OCI-LY7 (cell line): ENCODE results near the gene SERHL2. TPM values are rescaled to one million over a fixed set of nuclear protein-coding genes. Genes with fewer than 3 reads are reported as not detected.

Source experiments
- BruUV-seq: library from RNA; stranded (reverse); fragments of 400-500 nt; replicated peaks from 2 replicates; lab custom pipeline; 2021; lab: Mats Ljungman, UMichigan
- CTCF ChIA-PET: fragments of 300-600 bp; sonication (Branson Sonifier 250); formaldehyde crosslinking; loops from one replicate; lab custom pipeline; 2022; ENCODE audit warnings: antibody characterized with exemption; ENCODE audit not compliant: unreplicated experiment; lab: Charles Lee
- POLR2A ChIA-PET: fragments of 300-600 bp; sonication (Branson Sonifier 250); formaldehyde crosslinking; loops from one replicate; lab custom pipeline; 2022; ENCODE audit warnings: antibody characterized with exemption; lab: Charles Lee
- DNase-seq: peaks from one replicate; pipeline ENCODE4 v3.0.0-alpha.2; 2015; ENCODE audit warnings: low spot score
- H2AFZ ChIP-seq: fragments of 200-600 bp; sonication (generic), shearing (Covaris generic); 2 replicates; pipeline ENCODE4 v1.6.1; 2014; ENCODE audit warnings: mild to moderate bottlenecking, antibody characterized with exemption, low read length, moderate library complexity
- H3K27ac ChIP-seq: fragments of 200-600 bp; sonication (generic); 2 replicates; pipeline ENCODE4 v1.5.1; 2014; ENCODE audit warnings: mixed run types, low read depth, mild to moderate bottlenecking, moderate library complexity, low read length, inconsistent platforms; ENCODE audit not compliant: poor library complexity, severe bottlenecking
- H3K36me3 ChIP-seq: fragments of 200-600 bp; sonication (generic); 2 replicates; pipeline ENCODE4 v1.6.1; 2014; ENCODE audit warnings: mild to moderate bottlenecking, antibody characterized with exemption, low read length, moderate library complexity, mixed read lengths; ENCODE audit not compliant: insufficient read depth
- H3K4me1 ChIP-seq: fragments of 200-600 bp; sonication (generic); 2 replicates; pipeline ENCODE4 v1.5.1; 2014; ENCODE audit warnings: mild to moderate bottlenecking, low read length; ENCODE audit not compliant: insufficient read depth, poor library complexity, severe bottlenecking
- H3K4me2 ChIP-seq: fragments of 200-600 bp; sonication (generic); 2 replicates; pipeline ENCODE4 v1.6.1; 2014; ENCODE audit warnings: mild to moderate bottlenecking, low read length
- H3K4me3 ChIP-seq: fragments of 200-600 bp; sonication (generic); 2 replicates; pipeline ENCODE4 v1.5.1; 2014; ENCODE audit warnings: mild to moderate bottlenecking, low read depth, low read length; ENCODE audit not compliant: poor library complexity, severe bottlenecking
- H3K79me2 ChIP-seq: fragments of 200-600 bp; sonication (generic); 2 replicates; pipeline ENCODE4 v1.6.1; 2016; ENCODE audit warnings: low read depth, mild to moderate bottlenecking, low read length, moderate library complexity, mixed read lengths; ENCODE audit not compliant: insufficient read depth
- H3K9me2 ChIP-seq: fragments of 200-600 bp; sonication (generic); 2 replicates; pipeline ENCODE4 v1.6.1; 2016; ENCODE audit warnings: mild to moderate bottlenecking, low read length, mixed read lengths; ENCODE audit not compliant: insufficient read depth
- H3K9me3 ChIP-seq: fragments of 200-600 bp; sonication (generic); 2 replicates; pipeline ENCODE4 v1.6.1; 2014; ENCODE audit warnings: mild to moderate bottlenecking, mixed run types, low read length, mixed read lengths
- H4K20me1 ChIP-seq: fragments of 200-600 bp; sonication (generic); 2 replicates; pipeline ENCODE4 v1.6.1; 2014; ENCODE audit warnings: mild to moderate bottlenecking, antibody characterized with exemption, low read length, moderate library complexity, mixed read lengths; ENCODE audit not compliant: insufficient read depth
- EZH2phosphoT487 ChIP-seq: fragments of 200-600 bp; sonication (generic); IDR thresholded peaks from 2 replicates; pipeline ENCODE4 v1.6.1; 2018; ENCODE audit warnings: low read depth, borderline replicate concordance, mild to moderate bottlenecking, mixed run types, antibody characterized with exemption, low read length, moderate library complexity, mixed read lengths
- intact Hi-C: fragments of 100-400 bp; cut with micrococcal nuclease; formaldehyde crosslinking; loops from one replicate; pipeline ENCODE4 v1.10.0; 2022; ENCODE audit not compliant: unreplicated experiment
- total RNA-seq, 2 experiments: library from RNA; depleted of rRNA in 1 of 2; stranded (reverse); fragments of >200 nt in 1 of 2; shearing (Covaris generic) in 1 of 2; gene quantifications; 2 replicates each; pipeline ENCODE4 v1.2.3, GENCODE V29; 2014 to 2022
- TF ChIP-seq, protein P1 (sequence below): fragments of 200-600 bp; sonication (generic); conservative IDR thresholded peaks from 2 replicates; pipeline ENCODE4 v1.5.1; 2014; ENCODE audit warnings: mild to moderate bottlenecking, antibody characterized with exemption, low read length, moderate library complexity, mixed read lengths

SERHL2 gene
- total RNA-seq, 2 experiments from 2014 or later, result 36.4 to 98.0 TPM

DNA sequence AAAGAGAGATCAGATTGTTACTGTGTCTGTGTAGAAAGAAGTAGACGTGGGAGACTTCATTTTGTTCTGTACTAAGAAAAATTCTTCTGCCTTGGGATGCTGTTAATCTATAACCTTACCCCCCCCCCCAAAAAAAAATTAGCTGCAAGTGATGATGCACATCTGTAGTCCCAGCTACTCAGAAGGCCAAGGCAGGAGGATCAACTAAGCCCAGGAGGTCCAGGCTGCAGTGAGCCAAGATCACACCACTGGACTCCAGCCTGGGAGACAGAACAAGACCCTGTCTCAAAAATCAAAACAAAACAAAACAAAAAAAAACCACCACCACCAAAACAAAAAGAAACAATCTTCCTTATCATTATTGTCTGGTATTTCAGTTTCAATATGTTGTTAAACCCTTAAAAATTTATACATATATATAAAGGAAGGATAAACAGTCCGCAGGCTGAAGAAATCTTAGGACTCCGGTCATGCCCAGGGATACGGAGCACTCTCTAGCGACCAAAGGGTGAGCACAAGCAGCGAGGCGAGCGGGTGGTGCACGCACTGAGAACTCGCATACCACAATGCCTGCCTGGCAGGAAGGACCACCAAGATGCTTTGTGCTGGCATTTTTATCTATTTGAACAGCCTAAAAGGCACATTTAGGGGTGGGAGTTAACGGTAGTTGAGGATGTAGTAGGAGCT, 54.5 kb downstream of the SERHL2 start:
- CTCF ChIA-PET, result no interaction called here

DNA sequence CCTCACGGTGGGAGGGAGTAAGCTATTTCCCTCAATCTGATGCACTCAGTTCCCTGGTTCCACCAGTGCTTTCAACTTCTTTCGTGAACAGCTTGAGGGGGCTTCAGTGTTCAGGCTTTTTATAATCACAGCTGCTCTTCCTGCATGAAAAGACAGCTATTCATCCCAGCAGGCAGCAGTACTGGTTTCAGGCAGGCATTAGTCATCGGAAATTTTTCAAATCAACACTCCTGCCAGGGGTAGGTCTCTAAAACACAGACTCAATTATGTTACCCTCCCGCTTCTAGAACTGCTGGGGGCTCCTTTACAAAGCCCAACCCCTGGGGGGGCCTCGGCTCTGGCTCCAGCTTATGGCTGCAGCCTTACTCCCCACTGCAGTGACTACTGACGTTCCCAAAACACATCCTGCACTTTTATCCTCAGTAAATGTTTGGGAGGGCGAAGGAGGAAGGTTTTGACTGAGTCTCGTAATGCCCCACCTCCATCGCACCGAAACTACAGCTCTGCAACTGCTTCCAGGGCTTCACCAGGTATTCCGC, 55.1 kb downstream of the SERHL2 start:
- no peaks in the 10 kb centered on the region for H3K9me2 ChIP-seq
- intact Hi-C loops, result no loop called here
- no peak overlapping the region for H3K4me2 ChIP-seq
- peaks cover 95% of the 10 kb centered on the region for H3K79me2 ChIP-seq
- H3K4me3 ChIP-seq, result no peak overlapping the region
- BruUV-seq, result no TSS peak
- H4K20me1 ChIP-seq, result peaks cover 24% of the 10 kb centered on the region
- peaks cover 23% of the 10 kb centered on the region for H3K4me1 ChIP-seq
- DNase-seq, result no peak
- H3K36me3 ChIP-seq, result peaks cover 88% of the 10 kb centered on the region
- ChIA-PET CTCF (no interaction called here), POLR2A (interaction anchor here (0.6 kb wide), 1 partner anchor 9 kb away, joined by 3 read pairs; no protein-coding TSS in a partner anchor)
- no peak overlapping the region for H3K27ac ChIP-seq
- no peaks in the 10 kb centered on the region for H3K9me3 ChIP-seq
- TF ChIP-seq EZH2phosphoT487, result no peak
- TF ChIP-seq, protein P1, sequence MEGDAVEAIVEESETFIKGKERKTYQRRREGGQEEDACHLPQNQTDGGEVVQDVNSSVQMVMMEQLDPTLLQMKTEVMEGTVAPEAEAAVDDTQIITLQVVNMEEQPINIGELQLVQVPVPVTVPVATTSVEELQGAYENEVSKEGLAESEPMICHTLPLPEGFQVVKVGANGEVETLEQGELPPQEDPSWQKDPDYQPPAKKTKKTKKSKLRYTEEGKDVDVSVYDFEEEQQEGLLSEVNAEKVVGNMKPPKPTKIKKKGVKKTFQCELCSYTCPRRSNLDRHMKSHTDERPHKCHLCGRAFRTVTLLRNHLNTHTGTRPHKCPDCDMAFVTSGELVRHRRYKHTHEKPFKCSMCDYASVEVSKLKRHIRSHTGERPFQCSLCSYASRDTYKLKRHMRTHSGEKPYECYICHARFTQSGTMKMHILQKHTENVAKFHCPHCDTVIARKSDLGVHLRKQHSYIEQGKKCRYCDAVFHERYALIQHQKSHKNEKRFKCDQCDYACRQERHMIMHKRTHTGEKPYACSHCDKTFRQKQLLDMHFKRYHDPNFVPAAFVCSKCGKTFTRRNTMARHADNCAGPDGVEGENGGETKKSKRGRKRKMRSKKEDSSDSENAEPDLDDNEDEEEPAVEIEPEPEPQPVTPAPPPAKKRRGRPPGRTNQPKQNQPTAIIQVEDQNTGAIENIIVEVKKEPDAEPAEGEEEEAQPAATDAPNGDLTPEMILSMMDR, result no peak
- no peak overlapping the region for H2AFZ ChIP-seq

More for the DNA sequence above, 54.5 kb downstream of the SERHL2 start:
- Histone ChIP-seq H3K4me3 (no peak overlapping the region), H3K4me2 (no peak overlapping the region), H2AFZ (no peak overlapping the region), H3K9me2 (no peaks in the 10 kb centered on the region), H3K27ac (no peak overlapping the region), H4K20me1 (peaks cover 20% of the 10 kb centered on the region), H3K79me2 (peaks cover 95% of the 10 kb centered on the region), H3K4me1 (peaks cover 20% of the 10 kb centered on the region), H3K9me3 (no peaks in the 10 kb centered on the region), H3K36me3 (peaks cover 93% of the 10 kb centered on the region)
- intact Hi-C loops, result no loop called here
- DNase-seq, result no peak
- BruUV-seq, result no TSS peak
- POLR2A ChIA-PET, result interaction anchor here (0.6 kb wide), 2 partner anchors 10 to 300 kb away, joined by 3 read pairs; no protein-coding TSS in a partner anchor
- TF ChIP-seq, protein P1, result no peak
- TF ChIP-seq EZH2phosphoT487, result no peak

DNA sequence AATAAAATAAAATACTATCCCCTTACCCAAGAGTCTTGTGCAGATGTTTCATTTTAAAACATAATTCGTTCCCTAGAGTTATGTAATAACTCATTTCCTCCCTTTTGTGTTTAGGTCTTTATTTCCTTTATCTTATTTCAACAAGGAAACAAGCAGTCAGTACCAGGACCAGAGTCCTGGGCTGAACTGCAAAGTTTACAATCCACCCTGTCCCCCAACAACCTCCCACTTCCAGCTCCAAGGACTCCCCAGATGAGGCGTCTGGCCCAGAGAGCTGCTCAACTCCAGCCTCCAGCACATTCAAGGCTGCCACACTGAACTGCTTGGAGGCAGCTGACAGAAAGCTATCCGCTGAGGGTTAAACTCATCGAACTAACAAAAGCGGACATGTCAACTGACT, 56.4 kb downstream of the SERHL2 start:
- intact Hi-C loops, result loop anchor here (5.0 to 10.0 kb wide), 3 partner anchors 98 to 1165 kb away; partner anchors contain the start of gene TOB2

More for the DNA sequence above, 56.4 kb downstream of the SERHL2 start:
- Histone ChIP-seq H3K36me3 (peaks cover 75% of the 10 kb centered on the region), H3K9me2 (no peaks in the 10 kb centered on the region), H3K79me2 (peaks cover 88% of the 10 kb centered on the region), H3K9me3 (no peaks in the 10 kb centered on the region), H3K4me3 (no peak overlapping the region), H3K4me2 (no peak overlapping the region), H3K27ac (no peak overlapping the region), H3K4me1 (peaks cover 23% of the 10 kb centered on the region), H4K20me1 (peaks cover 25% of the 10 kb centered on the region), H2AFZ (no peak overlapping the region)
- BruUV-seq, result no TSS peak
- POLR2A ChIA-PET, result no interaction called here
- CTCF ChIA-PET, result no interaction called here
- TF ChIP-seq EZH2phosphoT487, result no peak
- TF ChIP-seq, protein P1, result no peak
- no peak for DNase-seq
